ENCODE data around the gene TRDN.

GRCh38 chr6:123638865-123639264 lies 2.1 kb upstream of the TRDN start:
- TF ChIP-seq RARB (CRISPR knock-in tag; IDR thresholded peaks at IDR 0.05) (no peak), ZFP30 (CRISPR knock-in tag; IDR thresholded peaks at IDR 0.05) (no peak), ZNF70 (CRISPR knock-in tag; IDR thresholded peaks at IDR 0.05) (no peak), TSHZ2 (CRISPR knock-in tag; IDR thresholded peaks at IDR 0.05) (no peak), ARNTL (CRISPR knock-in tag; IDR thresholded peaks at IDR 0.05; ENCODE audit: borderline replicate concordance, low read depth) (no peak), ZFP3 (CRISPR knock-in tag; IDR thresholded peaks at IDR 0.05) (no peak), PATZ1 (CRISPR knock-in tag; IDR thresholded peaks at IDR 0.05; ENCODE audit: borderline replicate concordance) (no peak), TCF4 (CRISPR knock-in tag; IDR thresholded peaks at IDR 0.05; ENCODE audit: borderline replicate concordance) (no peak), TOX (CRISPR knock-in tag; IDR thresholded peaks at IDR 0.05; ENCODE audit: borderline replicate concordance) (no peak), ESRRG (CRISPR knock-in tag; IDR thresholded peaks at IDR 0.05) (no peak), CREB5 (CRISPR knock-in tag; IDR thresholded peaks at IDR 0.05; ENCODE audit: low read depth) (no peak), OSR1 (CRISPR knock-in tag; IDR thresholded peaks at IDR 0.05) (no peak), POU6F1 (CRISPR knock-in tag; IDR thresholded peaks at IDR 0.05; ENCODE audit: borderline replicate concordance, low read depth) (no peak), GLIS3 (CRISPR knock-in tag; IDR thresholded peaks at IDR 0.05) (no peak)

All from SK-N-SH treated with all-trans-retinoic acid at 6 μM for 48 hours (cell line).